B cell (primary cell): ENCODE measurements around the gene CHIC2.

Experiments
- EZH2 ChIP-seq: IDR thresholded peaks from 2 replicates; pipeline ENCODE4 v1.6.1; 2012; ENCODE audit warnings: borderline replicate concordance, low read depth, mild to moderate bottlenecking, moderate library complexity, low read length; ENCODE audit not compliant: insufficient read depth, poor library complexity, severe bottlenecking
- TF ChIP-seq, protein P1 (sequence below): fragments of 200-600 bp; IDR thresholded peaks from one replicate; pipeline ENCODE4 v1.8.0; 2022; ENCODE audit warnings: antibody characterized with exemption, mild to moderate bottlenecking

GRCh38 chr4:54065282-54066087, 1.1 kb upstream of the CHIC2 start:
- TF ChIP-seq, protein P1, sequence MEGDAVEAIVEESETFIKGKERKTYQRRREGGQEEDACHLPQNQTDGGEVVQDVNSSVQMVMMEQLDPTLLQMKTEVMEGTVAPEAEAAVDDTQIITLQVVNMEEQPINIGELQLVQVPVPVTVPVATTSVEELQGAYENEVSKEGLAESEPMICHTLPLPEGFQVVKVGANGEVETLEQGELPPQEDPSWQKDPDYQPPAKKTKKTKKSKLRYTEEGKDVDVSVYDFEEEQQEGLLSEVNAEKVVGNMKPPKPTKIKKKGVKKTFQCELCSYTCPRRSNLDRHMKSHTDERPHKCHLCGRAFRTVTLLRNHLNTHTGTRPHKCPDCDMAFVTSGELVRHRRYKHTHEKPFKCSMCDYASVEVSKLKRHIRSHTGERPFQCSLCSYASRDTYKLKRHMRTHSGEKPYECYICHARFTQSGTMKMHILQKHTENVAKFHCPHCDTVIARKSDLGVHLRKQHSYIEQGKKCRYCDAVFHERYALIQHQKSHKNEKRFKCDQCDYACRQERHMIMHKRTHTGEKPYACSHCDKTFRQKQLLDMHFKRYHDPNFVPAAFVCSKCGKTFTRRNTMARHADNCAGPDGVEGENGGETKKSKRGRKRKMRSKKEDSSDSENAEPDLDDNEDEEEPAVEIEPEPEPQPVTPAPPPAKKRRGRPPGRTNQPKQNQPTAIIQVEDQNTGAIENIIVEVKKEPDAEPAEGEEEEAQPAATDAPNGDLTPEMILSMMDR, result no peak
- no peak for TF ChIP-seq EZH2
